Sigmoid colon (tissue), 7 donors: ENCODE results near the gene TAMALIN. TPM values are rescaled to one million over a fixed set of nuclear protein-coding genes. Genes with fewer than 3 reads are reported as not detected.

Experiments
- DNase-seq: peaks from one replicate; pipeline ENCODE4 v3.0.0-alpha.2; 2019
- H3K27ac ChIP-seq, 4 donors: fragments of 200-600 bp; sonication (generic); one replicate each; pipeline ENCODE4 v1.5.1; 2016 to 2019; ENCODE audit warnings: mild to moderate bottlenecking in 1 of 4
- H3K27me3 ChIP-seq, 3 donors: fragments of 200-600 bp; sonication (generic); one replicate each; pipeline ENCODE4 v1.5.1; 2019; ENCODE audit warnings: mild to moderate bottlenecking in 1 of 3
- H3K36me3 ChIP-seq, 4 donors: fragments of 200-600 bp; sonication (generic); one replicate each; pipeline ENCODE4 v1.5.1; 2016 to 2019
- H3K4me1 ChIP-seq, 4 donors: fragments of 200-600 bp; sonication (generic); one replicate each; pipeline ENCODE4 v1.5.1; 2017 to 2019
- H3K4me3 ChIP-seq, 4 donors: fragments of 200-600 bp; sonication (generic); one replicate each; pipeline ENCODE4 v1.5.1; 2017 to 2019; ENCODE audit warnings: mild to moderate bottlenecking in 2 of 4, moderate library complexity in 1 of 4
- H3K9me3 ChIP-seq, 4 donors: fragments of 200-600 bp in 3 of 4; sonication (generic) in 3 of 4; one replicate each; pipeline versions ENCODE4 v1.5.1 to v1.6.1; 2013 to 2019
- CTCF ChIP-seq, 4 experiments: fragments of 450-650 bp in 3 of 4; fragments of 200-600 bp in 1 of 4; IDR thresholded peaks; one replicate each; pipeline ENCODE4 v1.5.1; 2016 to 2019; ENCODE audit warnings: antibody characterized with exemption in 4 of 4, mild to moderate bottlenecking in 3 of 4, moderate library complexity in 2 of 4
- EP300 ChIP-seq, 4 donors: sonication (generic); formaldehyde crosslinking; IDR thresholded peaks; one replicate each; pipeline ENCODE4 v1.6.1; 2017; ENCODE audit warnings: antibody characterized with exemption in 4 of 4
- POLR2A ChIP-seq, 2 donors: fragments of 450-650 bp; IDR thresholded peaks; one replicate each; pipeline ENCODE4 v1.6.1; 2016; ENCODE audit warnings: antibody characterized with exemption in 2 of 2, mild to moderate bottlenecking in 2 of 2, moderate library complexity in 2 of 2
- POLR2AphosphoS5 ChIP-seq, 4 donors: sonication (generic); formaldehyde crosslinking; IDR thresholded peaks; one replicate each; pipeline ENCODE4 v1.6.1; 2017; ENCODE audit warnings: antibody characterized with exemption in 4 of 4
- WGBS, 2 donors: extraction: QIAGEN DNeasy Blood & Tissue Kit; methylation state at CpG; one replicate each; pipeline ENCODE4 v1.1.7; 2013; 5-methylcytosine and 5-hydroxymethylcytosine counted together
- intact Hi-C: fragments of 100-400 bp; cut with DNase I; formaldehyde crosslinking; loops from one replicate; pipeline ENCODE4 v1.15.1; 2023
- polyA plus RNA-seq, 3 donors: library from polyadenylated mRNA; stranded (reverse); fragments of 200-250 nt; gene quantifications; one replicate each; pipeline ENCODE4 v1.2.3, GENCODE V29; 2013
- total RNA-seq, 4 donors: library from RNA; depleted of rRNA; stranded (reverse); fragments of >200 nt; gene quantifications; one replicate each; pipeline ENCODE4 v1.1.0, GENCODE V29; 2016
- donor health status: healthy with polysubstance abuse.
- donor health status: Bipolar disorder and iron deficiency.
- donor health status: healthy.

Gene TAMALIN
- total and polyA plus RNA-seq, 7 donors = 4.2 to 17.0 (median 9.4) TPM

DNA sequence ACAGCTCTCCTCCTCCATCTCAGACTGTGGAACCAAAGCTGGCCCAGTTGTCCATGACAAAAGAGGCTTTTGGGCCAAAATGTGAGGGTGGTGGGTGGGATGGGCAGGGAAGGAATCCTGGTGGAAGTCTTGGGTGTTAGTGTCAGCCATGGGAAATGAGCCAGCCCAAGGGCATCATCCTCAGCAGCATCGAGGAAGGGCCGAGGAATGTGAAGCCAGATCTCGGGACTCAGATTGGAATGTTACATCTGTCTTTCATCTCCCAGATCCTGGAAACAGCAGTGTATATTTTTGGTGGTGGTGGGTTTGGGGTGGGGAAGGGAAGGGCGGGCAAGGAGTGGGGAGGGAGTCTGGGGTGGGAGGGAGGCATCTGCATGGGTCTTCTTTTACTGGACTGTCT, 11.8 kb upstream of the TAMALIN start:
- H3K4me3 ChIP-seq = no peak overlapping the region
- H3K27me3 ChIP-seq = no peaks in the 10 kb centered on the region
- H3K27ac ChIP-seq = no peak overlapping the region
- TF ChIP-seq POLR2A (IDR thresholded peaks at IDR 0.05) (no peak), CTCF (IDR thresholded peaks at IDR 0.05) (no peak), EP300 (IDR thresholded peaks at IDR 0.05) (no peak), POLR2AphosphoS5 (IDR thresholded peaks at IDR 0.05) (no peak)
- no peaks in the 10 kb centered on the region for H3K9me3 ChIP-seq
- H3K4me1 ChIP-seq = no peaks in the 10 kb centered on the region
- intact Hi-C loops = no loop called here
- 84 to 91% methylated on average over 4 of the region's 4 CpGs for WGBS, 2 donors
- H3K36me3 ChIP-seq = peaks cover 8 to 49% (median 23%) of the 10 kb centered on the region in 4 donors
- no peak for DNase-seq

- 79 to 83% methylated on average over 5 of the region's 5 CpGs for WGBS, 2 donors
- intact Hi-C loops = no loop called here
- peaks cover 5 to 32% (median 14%) of the 10 kb centered on the region in 4 donors for H3K36me3 ChIP-seq
These were observed 9.6 kb upstream of the TAMALIN start for GRCh38 chr12:51997136-51997535.

GRCh38 chr12:52003016-52003550, 3.7 kb upstream of the TAMALIN start:
- intact Hi-C loops = no loop called here
- H3K36me3 ChIP-seq = peaks cover 0 to 1% (median 0%) of the 10 kb centered on the region in 4 donors
- H3K27ac ChIP-seq = no peak overlapping the region
- TF ChIP-seq POLR2AphosphoS5 (IDR thresholded peaks at IDR 0.05) (no peak), CTCF (IDR thresholded peaks at IDR 0.05) (no peak), EP300 (IDR thresholded peaks at IDR 0.05) (no peak), POLR2A (IDR thresholded peaks at IDR 0.05) (no peak)
- H3K9me3 ChIP-seq = no peaks in the 10 kb centered on the region
- DNase-seq = no peak
- no peak overlapping the region for H3K4me3 ChIP-seq
- 88 to 90% methylated on average over 8 of the region's 8 CpGs for WGBS, 2 donors
- H3K27me3 ChIP-seq = peaks cover 12 to 43% (median 37%) of the 10 kb centered on the region in 3 donors
- H3K4me1 ChIP-seq = peaks cover 0 to 21% (median 18%) of the 10 kb centered on the region in 4 donors

More at GRCh38 chr12:51997136-51997535, 9.6 kb upstream of the TAMALIN start:
- H3K27me3 ChIP-seq = no peaks in the 10 kb centered on the region
- no peaks in the 10 kb centered on the region for H3K9me3 ChIP-seq
- H3K4me1 ChIP-seq = no peaks in the 10 kb centered on the region
- no peak overlapping the region for H3K27ac ChIP-seq
- H3K4me3 ChIP-seq = no peak overlapping the region
- DNase-seq = no peak
- TF ChIP-seq EP300 (IDR thresholded peaks at IDR 0.05) (no peak), CTCF (IDR thresholded peaks at IDR 0.05) (no peak), POLR2AphosphoS5 (IDR thresholded peaks at IDR 0.05) (no peak), POLR2A (IDR thresholded peaks at IDR 0.05) (no peak)

GRCh38 chr12:52003591-52003990, 3.2 kb upstream of the TAMALIN start:
- TF ChIP-seq CTCF (IDR thresholded peaks at IDR 0.05) (no peak), EP300 (IDR thresholded peaks at IDR 0.05) (no peak), POLR2A (IDR thresholded peaks at IDR 0.05) (no peak), POLR2AphosphoS5 (IDR thresholded peaks at IDR 0.05) (no peak)
- Histone ChIP-seq H3K27me3 (peaks cover 12 to 43% (median 37%) of the 10 kb centered on the region in 3 donors), H3K9me3 (no peaks in the 10 kb centered on the region), H3K4me1 (peaks cover 0 to 23% (median 18%) of the 10 kb centered on the region in 4 donors), H3K4me3 (no peak overlapping the region), H3K27ac (no peak overlapping the region), H3K36me3 (no peaks in the 10 kb centered on the region)
- intact Hi-C loops = no loop called here
- DNase-seq = no peak
- WGBS, 2 donors = 68 to 75% methylated on average over 6 of the region's 6 CpGs
